Right lobe of liver (tissue), 4 donors: Measurements from ENCODE around the gene GJC3.

Experiments used
- POLR2A ChIP-seq: fragments of 450-650 bp; IDR thresholded peaks from one replicate; pipeline ENCODE4 v1.6.1; 2017; ENCODE audit warnings: antibody characterized with exemption, mild to moderate bottlenecking
- TF ChIP-seq, protein P1 (sequence below), 4 donors: fragments of 200-600 bp in 3 of 4; fragments of 450-650 bp in 1 of 4; IDR thresholded peaks; one replicate each; pipeline versions ENCODE4 v1.5.1 to v1.8.0; 2016 to 2022; ENCODE audit warnings: antibody characterized with exemption in 4 of 4, mild to moderate bottlenecking in 2 of 4
- donor health status: DM: no; HTN: no; CAD: no.
- donor health status: DM: no; HTN: no; CAD: no.
- donor health status: DM: no; HTN: yes; CAD: no.

DNA sequence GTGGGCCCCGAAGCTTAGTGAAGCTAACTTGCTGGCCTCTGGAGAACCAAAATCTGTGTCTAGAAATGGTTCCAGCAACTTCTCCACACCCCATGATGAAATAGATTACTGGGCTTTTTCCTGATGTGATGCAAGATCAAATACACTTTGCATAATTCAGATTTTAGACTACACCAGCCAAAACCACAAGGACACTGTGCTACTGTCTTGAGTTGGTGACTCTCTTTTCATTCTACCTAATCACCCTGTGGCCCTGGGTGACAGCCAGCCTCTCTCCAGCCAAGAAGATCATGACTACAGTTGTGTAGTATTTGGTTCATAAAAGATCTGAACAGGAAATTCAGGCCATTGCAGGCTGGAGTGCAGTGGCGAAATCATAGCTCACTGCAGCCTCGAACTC lies 24.2 kb upstream of the GJC3 start:
- TF ChIP-seq, protein P1, sequence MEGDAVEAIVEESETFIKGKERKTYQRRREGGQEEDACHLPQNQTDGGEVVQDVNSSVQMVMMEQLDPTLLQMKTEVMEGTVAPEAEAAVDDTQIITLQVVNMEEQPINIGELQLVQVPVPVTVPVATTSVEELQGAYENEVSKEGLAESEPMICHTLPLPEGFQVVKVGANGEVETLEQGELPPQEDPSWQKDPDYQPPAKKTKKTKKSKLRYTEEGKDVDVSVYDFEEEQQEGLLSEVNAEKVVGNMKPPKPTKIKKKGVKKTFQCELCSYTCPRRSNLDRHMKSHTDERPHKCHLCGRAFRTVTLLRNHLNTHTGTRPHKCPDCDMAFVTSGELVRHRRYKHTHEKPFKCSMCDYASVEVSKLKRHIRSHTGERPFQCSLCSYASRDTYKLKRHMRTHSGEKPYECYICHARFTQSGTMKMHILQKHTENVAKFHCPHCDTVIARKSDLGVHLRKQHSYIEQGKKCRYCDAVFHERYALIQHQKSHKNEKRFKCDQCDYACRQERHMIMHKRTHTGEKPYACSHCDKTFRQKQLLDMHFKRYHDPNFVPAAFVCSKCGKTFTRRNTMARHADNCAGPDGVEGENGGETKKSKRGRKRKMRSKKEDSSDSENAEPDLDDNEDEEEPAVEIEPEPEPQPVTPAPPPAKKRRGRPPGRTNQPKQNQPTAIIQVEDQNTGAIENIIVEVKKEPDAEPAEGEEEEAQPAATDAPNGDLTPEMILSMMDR (IDR thresholded peaks at IDR 0.05): no peak
- no peak for TF ChIP-seq POLR2A
